ENCODE measurements around the gene JPH3. TPM values are rescaled to one million over a fixed set of nuclear protein-coding genes. Genes with fewer than 3 reads are reported as not detected.

The JPH3 gene
- polyA plus RNA-seq, 2 of the 4 experiments (the other 2 are of a cell fraction) = 0.36 to 1.6 TPM

GRCh38 chr16:87586201-87586782 lies 16.0 kb upstream of the JPH3 start:
- CTCF ChIA-PET = interaction anchor here (0.6 to 9.1 kb wide), 8 partner anchors 15 to 512 kb away, joined by 3 to 219 read pairs (median 4); no protein-coding TSS in a partner anchor
- no peak for FAIRE-seq
- WGBS (ENCODE audit: missing lambda C conversion rate) = 84% methylated on average over 18 of the region's 22 CpGs
- no peak for TF ChIP-seq RAD21 (conservative IDR thresholded peaks at IDR 0.05 in 1 of 2, IDR thresholded peaks at IDR 0.05 in 1 of 2)
- TF ChIP-seq TP53 (CRISPR knock-in tag; IDR thresholded peaks at IDR 0.05) = no peak
- TF ChIP-seq CHD4 (IDR thresholded peaks at IDR 0.05; ENCODE audit: borderline replicate concordance) = no peak
- TF ChIP-seq CHD2 (IDR thresholded peaks at IDR 0.05; ENCODE audit: low read length, partially characterized antibody) = no peak
- TF ChIP-seq CTCF (IDR thresholded peaks at IDR 0.05) = no peak
- no peak for TF ChIP-seq EHF (CRISPR knock-in tag; IDR thresholded peaks at IDR 0.05)
- Histone ChIP-seq H3K4me2 (no peak overlapping the region), H3K4me3 (no peak overlapping the region), H3K27ac (peak overlapping the region in 1 of 2 experiments; percentile 10; a peak in 1 of 6 replicates), H3K9me3 (no peaks in the 10 kb centered on the region), H3K4me1 (peaks cover 28% of the 10 kb centered on the region)
- ATAC-seq = no peak
- no peak for DNase-seq (ENCODE audit: low read depth in 1 of 2, low spot score in 1 of 2)
- POLR2A ChIA-PET = no interaction called here

GRCh38 chr16:87587636-87588035 lies 14.7 kb upstream of the JPH3 start:
- ATAC-seq = no peak
- FAIRE-seq = no peak
- POLR2A ChIA-PET = interaction anchor here (1.0 kb wide), 1 partner anchor 49 kb away, joined by 3 read pairs; no protein-coding TSS in a partner anchor
- Histone ChIP-seq H3K4me2 (no peak overlapping the region), H3K27ac (no peak overlapping the region), H3K9me3 (no peaks in the 10 kb centered on the region), H3K4me1 (peaks cover 14% of the 10 kb centered on the region), H3K4me3 (no peak overlapping the region)
- no peak for DNase-seq (ENCODE audit: low read depth in 1 of 2, low spot score in 1 of 2)
- CTCF ChIA-PET = interaction anchor here (0.6 to 9.1 kb wide), 10 partner anchors 12 to 193 kb away, joined by 3 to 219 read pairs (median 5); no protein-coding TSS in a partner anchor
- TF ChIP-seq RCOR1 (IDR thresholded peaks at IDR 0.05; ENCODE audit: low read depth, low read length) = no peak
- no peak for TF ChIP-seq TP53 (CRISPR knock-in tag; IDR thresholded peaks at IDR 0.05)
- no peak for TF ChIP-seq JUN (IDR thresholded peaks at IDR 0.05)
- TF ChIP-seq REST (IDR thresholded peaks at IDR 0.05) = no peak
- WGBS (ENCODE audit: missing lambda C conversion rate) = 79% methylated on average over 9 of the region's 9 CpGs

- Histone ChIP-seq H3K4me2 (no peak overlapping the region), H3K27ac (no peak overlapping the region), H3K4me3 (no peak overlapping the region), H3K9me3 (no peaks in the 10 kb centered on the region), H3K4me1 (no peaks in the 10 kb centered on the region)
- DNase-seq (ENCODE audit: low read depth in 1 of 2, low spot score in 1 of 2) (no peak), FAIRE-seq (no peak), ATAC-seq (no peak)
- TF ChIP-seq PHF8 (IDR thresholded peaks at IDR 0.05; ENCODE audit: borderline replicate concordance, low read depth) (no peak), HOXA7 (CRISPR knock-in tag; IDR thresholded peaks at IDR 0.05) (no peak), FOSB (CRISPR knock-in tag; IDR thresholded peaks at IDR 0.05) (no peak)
- 28% methylated on average over 21 of the region's 21 CpGs for WGBS (ENCODE audit: missing lambda C conversion rate)
- CTCF ChIA-PET = interaction anchor here (4.8 to 9.1 kb wide), 2 partner anchors 42 to 44 kb away, joined by 36 to 219 read pairs; no protein-coding TSS in a partner anchor
- POLR2A ChIA-PET = interaction anchor here (0.7 kb wide), 1 partner anchor 48 kb away, joined by 7 read pairs; no protein-coding TSS in a partner anchor
Measured at GRCh38 chr16:87592018-87592712, 10.1 kb upstream of the JPH3 start.
